Mammary epithelial cell (primary cell): Measurements from ENCODE around the gene ZNF566.

Experiments
- EZH2 ChIP-seq: IDR thresholded peaks from 2 replicates; pipeline ENCODE4 v1.6.1; 2012; ENCODE audit warnings: low read length, inconsistent platforms, borderline replicate concordance
- TF ChIP-seq, protein P1 (sequence below), 2 donors: IDR thresholded peaks in 1 of 2; conservative IDR thresholded peaks in 1 of 2; 2 replicates each; pipeline ENCODE4 v1.5.1; 2011 to 2012; ENCODE audit warnings: inconsistent platforms in 2 of 2, low read length in 2 of 2, mild to moderate bottlenecking in 2 of 2, control low read depth in 1 of 2, low read depth in 1 of 2; ENCODE audit not compliant: insufficient read depth in 1 of 2; ENCODE audit errors: extremely low read depth in 1 of 2

DNA sequence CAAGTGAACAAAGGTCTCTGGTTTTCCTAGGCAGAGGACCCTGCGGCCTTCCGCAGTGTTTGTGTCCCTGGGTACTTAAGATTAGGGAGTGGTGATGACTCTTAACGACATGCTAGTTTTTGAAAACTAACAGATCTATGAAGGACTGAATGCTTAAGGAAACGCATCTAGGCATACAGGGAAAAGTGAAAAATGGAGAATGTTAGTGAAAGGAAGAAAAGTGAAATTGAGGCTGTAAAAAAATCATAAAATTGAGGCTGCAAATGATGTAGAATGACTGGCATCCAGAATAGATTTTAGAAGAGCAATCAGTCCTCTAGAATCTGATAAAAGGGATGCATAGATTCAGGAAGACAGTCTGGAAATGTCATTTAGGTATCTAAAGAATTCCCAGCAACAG is 35.3 kb upstream of the ZNF566 start:
- TF ChIP-seq, protein P1, sequence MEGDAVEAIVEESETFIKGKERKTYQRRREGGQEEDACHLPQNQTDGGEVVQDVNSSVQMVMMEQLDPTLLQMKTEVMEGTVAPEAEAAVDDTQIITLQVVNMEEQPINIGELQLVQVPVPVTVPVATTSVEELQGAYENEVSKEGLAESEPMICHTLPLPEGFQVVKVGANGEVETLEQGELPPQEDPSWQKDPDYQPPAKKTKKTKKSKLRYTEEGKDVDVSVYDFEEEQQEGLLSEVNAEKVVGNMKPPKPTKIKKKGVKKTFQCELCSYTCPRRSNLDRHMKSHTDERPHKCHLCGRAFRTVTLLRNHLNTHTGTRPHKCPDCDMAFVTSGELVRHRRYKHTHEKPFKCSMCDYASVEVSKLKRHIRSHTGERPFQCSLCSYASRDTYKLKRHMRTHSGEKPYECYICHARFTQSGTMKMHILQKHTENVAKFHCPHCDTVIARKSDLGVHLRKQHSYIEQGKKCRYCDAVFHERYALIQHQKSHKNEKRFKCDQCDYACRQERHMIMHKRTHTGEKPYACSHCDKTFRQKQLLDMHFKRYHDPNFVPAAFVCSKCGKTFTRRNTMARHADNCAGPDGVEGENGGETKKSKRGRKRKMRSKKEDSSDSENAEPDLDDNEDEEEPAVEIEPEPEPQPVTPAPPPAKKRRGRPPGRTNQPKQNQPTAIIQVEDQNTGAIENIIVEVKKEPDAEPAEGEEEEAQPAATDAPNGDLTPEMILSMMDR (conservative IDR thresholded peaks at IDR 0.05 in 1 of 2, IDR thresholded peaks at IDR 0.05 in 1 of 2; ENCODE audit: extremely low read depth in 1 of 2, insufficient read depth in 1 of 2, low read depth in 1 of 2, low read length in 2 of 2), result no peak
- no peak for TF ChIP-seq EZH2
